ENCODE data around the gene TTC36. TPM values are rescaled to one million over a fixed set of nuclear protein-coding genes. Genes with fewer than 3 reads are reported as not detected.

TTC36 gene
- total RNA-seq, 1 experiment from 2014 or later: 1.6 TPM

Other genes with a start within 250 kb of the TTC36 start
- not detected in 2 replicates for gene CD3E, start 222.7 kb upstream of the TTC36 start, total RNA-seq (2021)
- not detected in 2 replicates for gene CD3D, start 184.8 kb upstream of the TTC36 start, total RNA-seq (2021)
- not detected in 2 replicates for gene CD3G, start 183.1 kb upstream of the TTC36 start, total RNA-seq (2021)
- 33.0 and 33.7 TPM in 2 replicates for gene UBE4A, start 167.9 kb upstream of the TTC36 start, total RNA-seq (2021)
- gene ATP5MG, start 125.9 kb upstream of the TTC36 start, total RNA-seq (2021): 253 and 254 TPM in 2 replicates
- 51.7 and 62.0 TPM in 2 replicates for gene KMT2A, start 91.0 kb upstream of the TTC36 start, total RNA-seq (2021)
- gene TMEM25, start 3.7 kb downstream of the TTC36 start, total RNA-seq (2021): 24.5 and 26.2 TPM in 2 replicates
- gene IFT46, start 38.5 kb downstream of the TTC36 start, total RNA-seq (2021): 10.3 and 11.5 TPM in 2 replicates
- gene ARCN1, start 44.9 kb downstream of the TTC36 start, total RNA-seq (2021): 152 TPM in 2 replicates
- gene PHLDB1, start 80.1 kb downstream of the TTC36 start, total RNA-seq (2021): 55.7 and 56.0 TPM in 2 replicates
- not detected in 2 replicates for gene TREH, start 152.2 kb downstream of the TTC36 start, total RNA-seq (2021)